HG02642 (cell line): Measurements from ENCODE around the gene IFITM2.
"Not testable (repeated sequence)": the region's sequence is repeated elsewhere in the genome, so short reads cannot be mapped to it uniquely, and the experiment has no call there.

Source experiments
- ATAC-seq: cut with Tn5 transposase; IDR thresholded peaks from one replicate; pipeline ENCODE4 v1.9.1; 2021; ENCODE audit warnings: mild to moderate bottlenecking; ENCODE audit not compliant: unreplicated experiment, poor library complexity

IFITM2 gene

DNA sequence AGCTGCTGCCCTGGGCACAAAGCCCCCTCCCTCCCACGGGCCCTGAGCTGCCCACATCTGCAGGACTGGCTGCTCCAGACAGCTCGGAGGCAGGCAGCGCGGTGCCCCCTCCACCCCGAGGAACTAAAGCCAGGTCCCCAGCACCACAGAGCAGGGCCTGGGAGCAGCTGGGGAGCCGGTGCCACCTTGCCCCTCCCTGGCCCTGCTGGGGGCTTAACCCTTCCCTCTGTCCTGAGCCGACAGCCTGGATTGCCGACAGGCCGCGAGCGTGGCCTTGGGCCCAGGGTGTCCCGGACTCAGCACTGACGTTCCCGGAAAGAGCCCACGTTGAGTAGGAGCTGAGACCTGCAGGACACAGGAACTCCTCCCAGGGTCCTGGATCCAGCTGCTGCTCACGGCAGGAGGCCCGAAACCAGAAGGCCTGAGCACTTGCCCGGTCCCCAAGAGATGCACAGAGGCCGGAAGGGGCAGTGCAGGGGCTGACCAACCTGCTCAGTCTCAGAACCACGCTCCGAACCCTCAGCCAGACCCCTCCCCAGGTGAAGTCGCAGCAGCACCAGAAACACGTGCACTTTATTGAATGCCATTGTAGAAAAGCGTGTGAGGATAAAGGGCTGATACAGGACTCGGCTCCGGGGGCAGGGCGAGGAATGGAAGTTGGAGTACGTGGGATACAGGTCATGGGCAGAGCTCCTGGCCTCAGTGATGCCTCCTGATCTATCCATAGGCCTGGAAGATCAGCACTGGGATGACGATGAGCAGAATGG lies 11.7 kb downstream of the IFITM2 start:
- ATAC-seq = peak; percentile 13

DNA sequence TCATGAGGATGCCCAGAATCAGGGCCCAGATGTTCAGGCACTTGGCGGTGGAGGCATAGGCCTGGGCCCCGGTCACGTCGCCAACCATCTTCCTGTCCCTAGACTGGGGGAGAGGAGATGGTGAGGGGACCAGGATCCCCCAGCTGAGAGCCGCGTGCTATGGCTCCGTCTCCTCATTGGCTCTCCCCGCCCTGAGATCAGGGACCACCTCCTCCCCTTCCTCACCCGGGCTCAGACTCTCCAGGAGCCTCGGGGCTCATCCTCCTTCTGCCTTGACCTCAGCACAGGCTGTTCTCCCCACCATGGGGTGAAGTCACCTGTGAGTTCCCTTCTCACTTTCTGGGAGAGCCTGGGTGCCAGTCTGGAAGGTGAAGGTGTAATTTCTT lies 12.3 kb downstream of the IFITM2 start:
- not testable (repeated sequence) for ATAC-seq

- no peak for ATAC-seq
These were observed 16.5 kb downstream of the IFITM2 start for GRCh38 chr11:324156-324555.

DNA sequence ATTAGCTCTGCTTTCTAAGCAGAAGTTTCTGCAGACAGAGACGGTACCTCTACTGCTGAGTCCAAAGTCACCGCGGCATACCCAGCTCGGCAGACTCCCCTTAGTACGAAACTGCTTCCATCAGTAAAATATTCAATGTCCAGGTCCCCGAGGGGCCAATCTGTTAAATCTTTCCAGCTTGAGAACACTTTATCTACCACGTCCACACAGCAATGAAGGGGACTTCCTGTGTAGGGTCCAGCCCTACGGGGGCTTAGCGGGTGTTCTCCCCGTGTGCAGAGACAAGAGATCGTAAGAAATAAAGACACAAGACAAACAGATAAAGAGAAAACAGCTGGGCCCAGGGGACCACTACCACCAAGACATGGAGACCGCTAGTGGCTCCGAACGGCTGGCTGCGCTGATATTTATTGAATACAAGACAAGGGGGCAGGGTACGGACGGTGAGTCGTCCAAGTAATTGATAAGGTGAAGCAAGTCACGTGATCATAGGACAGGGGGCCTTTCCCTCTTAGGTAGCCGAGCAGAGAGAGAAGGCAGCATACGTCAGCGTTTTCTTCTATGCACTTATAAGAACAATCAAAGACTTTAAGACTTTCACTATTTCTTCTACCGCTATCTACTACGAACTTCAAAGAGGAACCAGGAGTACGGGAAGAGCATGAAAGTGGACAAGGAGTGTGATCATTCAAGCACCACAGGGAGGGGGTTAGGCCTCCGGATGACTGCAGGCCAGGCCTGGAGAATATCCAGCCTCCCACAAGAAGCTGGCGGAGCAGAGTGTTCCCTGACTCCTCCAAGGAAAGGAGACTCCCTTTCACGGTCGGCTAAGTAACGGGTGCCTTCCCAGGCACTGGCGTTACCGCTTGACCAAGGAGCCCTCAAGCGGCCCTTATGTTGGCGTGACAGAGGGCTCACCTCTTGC lies 17.2 kb downstream of the IFITM2 start:
- ATAC-seq = not testable (repeated sequence)

GRCh38 chr11:325796-326591 lies 18.4 kb downstream of the IFITM2 start:
- ATAC-seq = no peak

DNA sequence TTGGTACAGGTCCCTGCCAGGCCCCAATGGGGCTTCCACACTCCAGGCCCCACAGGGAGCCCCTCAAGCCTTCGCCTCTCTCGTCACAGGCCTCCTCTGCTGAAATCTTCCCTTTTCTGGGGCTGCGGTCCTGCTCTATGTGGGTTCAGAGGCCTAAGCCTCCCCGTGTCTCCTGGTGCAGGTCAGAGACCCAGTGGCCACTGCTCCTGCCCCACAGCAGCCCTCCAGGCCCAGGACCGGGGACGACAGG lies 18.9 kb downstream of the IFITM2 start:
- ATAC-seq = no peak

DNA sequence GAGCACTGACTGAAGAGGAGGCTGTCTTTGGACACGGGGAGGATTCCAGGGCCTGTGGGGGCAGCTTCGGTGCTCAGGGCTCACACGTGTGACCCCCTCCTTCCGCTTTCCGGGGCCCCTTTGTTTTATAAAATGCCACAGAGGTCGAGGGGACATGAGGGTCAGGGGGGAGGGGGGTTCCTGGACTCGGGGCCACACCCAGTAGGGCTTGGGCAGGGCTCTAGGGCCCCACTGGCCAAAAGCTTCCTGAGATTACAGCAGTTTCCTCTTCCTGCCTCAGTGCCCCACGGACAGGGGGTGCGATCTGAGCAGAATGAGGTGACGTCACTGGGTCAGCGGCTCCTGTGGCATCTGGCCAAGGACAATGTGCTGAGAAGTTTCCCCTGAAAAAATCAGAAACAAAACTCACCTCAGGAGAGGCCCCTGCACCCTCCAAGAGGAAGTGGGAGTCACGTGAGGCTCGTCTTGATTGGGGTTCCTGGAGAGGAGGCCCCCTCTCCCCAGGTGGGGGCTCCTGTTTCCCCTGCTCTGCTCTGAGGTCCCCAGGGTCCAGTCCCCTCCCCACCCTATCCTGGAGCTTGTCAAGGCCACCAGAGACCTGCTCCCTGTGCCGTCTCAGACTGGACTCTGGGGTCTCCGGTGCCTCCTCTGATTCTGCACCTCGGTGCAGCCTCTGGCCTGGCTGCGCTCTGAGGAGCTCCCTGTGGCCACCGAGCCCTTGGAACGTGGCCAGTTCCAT lies 19.4 kb downstream of the IFITM2 start:
- ATAC-seq = peak; percentile 61

GRCh38 chr11:327581-327923 lies 19.9 kb downstream of the IFITM2 start:
- ATAC-seq = no peak

DNA sequence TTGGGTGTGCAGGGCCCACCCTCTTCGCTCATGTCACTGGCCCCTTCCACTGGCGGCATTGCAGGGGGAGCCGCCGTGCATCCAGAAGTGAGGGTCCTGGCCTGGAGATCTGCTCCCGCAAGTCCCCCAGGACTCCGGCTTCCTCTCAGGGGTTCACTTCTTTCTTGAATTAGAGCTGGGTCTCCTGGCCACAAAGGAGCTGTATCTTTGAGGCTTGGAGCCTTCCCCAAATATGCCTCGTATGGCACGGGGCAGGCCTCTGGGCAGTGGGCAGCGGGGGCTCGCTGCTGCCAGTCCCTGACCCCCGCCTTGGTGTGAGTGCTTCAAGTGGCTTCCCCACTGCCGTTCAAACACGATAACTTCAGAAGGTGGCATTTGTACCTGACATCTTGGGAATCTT lies 20.4 kb downstream of the IFITM2 start:
- ATAC-seq = no peak

GRCh38 chr11:328516-329100 lies 21.0 kb downstream of the IFITM2 start:
- ATAC-seq = not testable (repeated sequence)

- ATAC-seq = no peak
These were observed 22.3 kb downstream of the IFITM2 start for GRCh38 chr11:329886-330253.

- no peak for ATAC-seq
These were observed 22.7 kb downstream of the IFITM2 start for GRCh38 chr11:330307-330693.

GRCh38 chr11:330694-331357 lies 23.2 kb downstream of the IFITM2 start:
- ATAC-seq = no peak

GRCh38 chr11:331358-332060 lies 23.9 kb downstream of the IFITM2 start:
- ATAC-seq = no peak

GRCh38 chr11:332651-333480 lies 25.2 kb downstream of the IFITM2 start:
- no peak for ATAC-seq

- ATAC-seq = not testable (repeated sequence)
These were observed 26.1 kb downstream of the IFITM2 start for GRCh38 chr11:333616-334263.

GRCh38 chr11:334264-334994 lies 26.8 kb downstream of the IFITM2 start:
- ATAC-seq = no peak
